K562 (cell line): Measurements from ENCODE around the gene CBX1. TPM values are rescaled to one million over a fixed set of nuclear protein-coding genes. Genes with fewer than 3 reads are reported as not detected.

Experiments
- CREBBP ChIP-seq: IDR thresholded peaks from one replicate; pipeline ENCODE4 v1.6.1; 2012; ENCODE audit warnings: low read depth, mild to moderate bottlenecking, control low read depth, inconsistent platforms, low read length
- CTCF ChIP-seq, 3 experiments: IDR thresholded peaks in 2 of 3; conservative IDR thresholded peaks in 1 of 3; 2 replicates each; pipeline ENCODE4 v1.5.1; 2011 to 2012; ENCODE audit warnings: low read length in 3 of 3, mild to moderate bottlenecking in 3 of 3, control low read depth in 2 of 3, improper control_type of control experiment in 1 of 3, inconsistent platforms in 1 of 3, low read depth in 1 of 3, mixed read lengths in 1 of 3, moderate library complexity in 1 of 3; ENCODE audit not compliant: insufficient read depth in 2 of 3
- DDX20 ChIP-seq: fragments of 450-650 bp; IDR thresholded peaks from 2 replicates; pipeline ENCODE4 v1.6.1; 2016; ENCODE audit warnings: missing genetic modification characterization, low read depth, mild to moderate bottlenecking, missing compliant biosample characterization, moderate library complexity
- FOXA3 ChIP-seq, 2 experiments: fragments of 450-650 bp in 1 of 2; sonication (generic) in 1 of 2; formaldehyde crosslinking; IDR thresholded peaks in 1 of 2; conservative IDR thresholded peaks in 1 of 2; 2 replicates each; pipeline versions ENCODE4 v1.4.0 to v1.8.0; 2020 to 2022; ENCODE audit warnings: mild to moderate bottlenecking in 2 of 2, missing genetic modification reagents in 1 of 2
- FOXP1 ChIP-seq: sonication (generic); formaldehyde crosslinking; IDR thresholded peaks from 2 replicates; pipeline ENCODE4 v1.8.0; 2022; ENCODE audit warnings: mild to moderate bottlenecking, missing genetic modification reagents
- HSF4 ChIP-seq: fragments of 250-450 bp; sonication (Bioruptor Pico); IDR thresholded peaks from 2 replicates; pipeline ENCODE4 v2.1.2; 2022; ENCODE audit warnings: mild to moderate bottlenecking, moderate library complexity, borderline replicate concordance
- JUN ChIP-seq, 2 experiments: sonication (generic) in 1 of 2; formaldehyde crosslinking in 1 of 2; IDR thresholded peaks; 2 replicates each; pipeline versions ENCODE4 v1.6.1 to v1.8.0; 2012 to 2022; ENCODE audit warnings: borderline replicate concordance in 2 of 2, mild to moderate bottlenecking in 2 of 2, improper control_type of control experiment in 1 of 2, low read depth in 1 of 2, low read length in 1 of 2, missing genetic modification reagents in 1 of 2
- KDM1A ChIP-seq, 2 experiments: fragments of 450-650 bp; IDR thresholded peaks; 2 replicates each; pipeline ENCODE4 v1.6.1; 2016; ENCODE audit warnings: mild to moderate bottlenecking in 2 of 2
- MAFK ChIP-seq: IDR thresholded peaks from 2 replicates; pipeline ENCODE4 v1.6.1; 2011; ENCODE audit warnings: low read length, improper control_type of control experiment
- MIER1 ChIP-seq: fragments of 450-650 bp; IDR thresholded peaks from 2 replicates; pipeline ENCODE4 v1.6.1; 2016; ENCODE audit warnings: antibody characterized with exemption, mild to moderate bottlenecking, low read depth
- MYC ChIP-seq, 2 experiments: fragments of 250-450 bp in 1 of 2; sonication (Bioruptor Pico) in 1 of 2; IDR thresholded peaks; 2 replicates each; pipeline versions ENCODE4 v1.5.1 to v1.6.1; 2012 to 2021; ENCODE audit warnings: low read depth in 2 of 2, borderline replicate concordance in 1 of 2, improper control_type of control experiment in 1 of 2, low read length in 1 of 2, mild to moderate bottlenecking in 1 of 2, moderate library complexity in 1 of 2
- NUFIP1 ChIP-seq: fragments of 450-650 bp; IDR thresholded peaks from 2 replicates; pipeline ENCODE4 v1.6.1; 2018; ENCODE audit not compliant: partially characterized antibody
- SAFB ChIP-seq: fragments of 200-400 bp; formaldehyde crosslinking; IDR thresholded peaks from 2 replicates; pipeline ENCODE4 v1.6.1; 2017; ENCODE audit warnings: low read depth, low read length, borderline replicate concordance
- SETDB1 ChIP-seq: IDR thresholded peaks from one replicate; pipeline ENCODE4 v1.6.1; 2012; ENCODE audit warnings: low read length, control low read depth, inconsistent platforms
- TRIM28 ChIP-seq: fragments of 450-650 bp; IDR thresholded peaks from 2 replicates; pipeline ENCODE4 v1.6.1; 2017
- ZKSCAN8 ChIP-seq: fragments of 200-800 bp; sonication (Bioruptor generic); IDR thresholded peaks from 2 replicates; pipeline ENCODE4 v1.6.1; 2016; ENCODE audit warnings: missing genetic modification characterization, missing compliant biosample characterization
- ZNF274 ChIP-seq: IDR thresholded peaks from 2 replicates; pipeline ENCODE4 v1.6.1; 2011; ENCODE audit warnings: low read depth, mild to moderate bottlenecking, low read length, moderate library complexity, borderline replicate concordance
- ZNF431 ChIP-seq: sonication (generic); formaldehyde crosslinking; IDR thresholded peaks from 2 replicates; pipeline ENCODE4 v1.8.0; 2022; ENCODE audit warnings: mild to moderate bottlenecking, missing genetic modification reagents
- ZNF511 ChIP-seq: sonication (generic); formaldehyde crosslinking; IDR thresholded peaks from 2 replicates; pipeline ENCODE4 v1.8.0; 2022; ENCODE audit warnings: mild to moderate bottlenecking, missing genetic modification reagents
- polyA plus RNA-seq, 8 experiments: library from polyadenylated mRNA; depleted of rRNA in 4 of 8; stranded (reverse) in 5 of 8; unstranded in 3 of 8; fragments of >200 nt; fragmentation: Nextera tagmentation in 2 of 8; fragmentation: Illumina TruSeq in 1 of 8; extraction: Ambion mirVana in 2 of 8; extraction: Trizol in 1 of 8; gene quantifications; 2 replicates each; pipeline versions ENCODE4 v1.2.1 to v1.2.3, GENCODE V29; 2011 to 2014; ENCODE audit warnings: inconsistent platforms in 1 of 8, missing spikeins in 1 of 8
- total RNA-seq, 7 experiments: library from RNA; depleted of rRNA in 6 of 7; stranded (reverse); fragments of >200 nt in 6 of 7; fragmentation: Illumina TruSeq in 2 of 7; extraction: Trizol in 2 of 7; gene quantifications; 2 replicates each; pipeline versions ENCODE4 v1.2.1 to v1.2.3, GENCODE V29; 2011 to 2021; ENCODE audit warnings: low replicate concordance in 1 of 7
- TF ChIP-seq, protein P1 (sequence below): fragments of 450-650 bp; IDR thresholded peaks from 2 replicates; pipeline ENCODE4 v1.6.1; 2014; ENCODE audit warnings: low read depth, mild to moderate bottlenecking, moderate library complexity, borderline replicate concordance
- TF ChIP-seq, protein P2 (sequence below): fragments of 450-650 bp; IDR thresholded peaks from 2 replicates; pipeline ENCODE4 v1.6.1; 2016; ENCODE audit warnings: antibody characterized with exemption

Gene CBX1
- total and polyA plus RNA-seq, 9 of the 15 experiments (the other 6 are each of a cell fraction or from before 2014, with no cell fraction given), result 10.6 to 95.7 (median 52.7) TPM

DNA sequence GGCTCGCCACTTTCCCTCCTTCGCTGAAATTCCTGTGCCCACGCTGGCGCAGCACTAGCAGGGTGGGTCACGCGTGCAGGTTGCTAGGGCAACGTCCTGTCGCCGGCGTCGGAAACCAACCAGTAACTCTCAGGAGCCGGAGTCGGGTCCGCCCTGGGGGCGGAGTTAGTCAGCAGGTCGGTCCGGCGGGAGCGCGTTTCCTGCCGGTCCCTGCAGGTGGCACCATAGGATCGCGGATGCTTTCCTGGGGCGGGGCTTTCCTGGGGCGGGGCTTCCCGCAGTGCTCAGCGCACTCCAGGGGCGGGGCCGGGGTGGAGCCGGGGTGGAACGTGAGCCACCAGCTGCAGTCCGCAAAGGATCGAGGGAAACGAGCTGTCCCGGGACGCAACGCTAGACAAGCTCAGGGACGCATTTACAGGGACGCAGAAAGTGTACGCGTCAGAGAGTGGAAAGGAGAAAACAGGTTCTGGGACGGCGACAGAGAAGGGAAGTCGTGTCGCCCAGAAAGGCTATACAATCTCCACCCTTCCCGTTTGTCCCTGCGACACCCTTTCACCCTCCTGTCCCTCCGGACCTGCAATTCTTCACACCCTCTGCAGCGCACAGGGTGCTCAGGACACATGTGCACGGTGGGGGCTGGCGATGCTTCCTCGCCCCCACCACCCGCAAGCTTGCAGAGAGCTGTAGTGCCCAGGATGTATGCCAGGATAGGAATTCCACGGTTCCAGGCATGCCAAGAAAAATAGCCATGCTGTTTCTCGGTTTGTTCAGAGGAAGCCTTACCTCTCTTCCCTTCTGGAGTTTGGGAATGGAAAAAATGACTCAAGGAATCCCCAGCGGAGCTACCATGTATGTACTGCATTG is 76.0 kb downstream of the CBX1 start (continued):
- TF ChIP-seq CREBBP (no peak), SETDB1 (no peak), FOXA3 (CRISPR knock-in tag; conservative IDR thresholded peaks at IDR 0.05 in 1 of 2, IDR thresholded peaks at IDR 0.05 in 1 of 2) (0 out of 4 replicates have a peak, but pooled peaks of 1 of the 2 experiments have one; percentile 28), ZNF511 (no peak), KDM1A (IDR thresholded peaks at IDR 0.05) (no peak), MAFK (0 out of 2 replicates have a peak, but pooled peaks have one; percentile 27), NUFIP1 (no peak), JUN (IDR thresholded peaks at IDR 0.05; ENCODE audit: borderline replicate concordance, low read depth, low read length) (no peak), JUN (CRISPR knock-in tag; IDR thresholded peaks at IDR 0.05; ENCODE audit: borderline replicate concordance) (no peak), ZNF274 (no peak), ZKSCAN8 (CRISPR knock-in tag) (no peak), DDX20 (tag) (no peak), HSF4 (CRISPR knock-in tag) (no peak), MYC (IDR thresholded peaks at IDR 0.05; ENCODE audit: low read depth, low read length) (0 out of 2 replicates have a peak, but pooled peaks have one; percentile 17), MYC (CRISPR knock-in tag; IDR thresholded peaks at IDR 0.05; ENCODE audit: borderline replicate concordance, low read depth) (no peak), FOXP1 (CRISPR knock-in tag) (peak; percentile 85; the same call in 1 of the 2 replicates), MIER1 (no peak), ZNF431 (CRISPR knock-in tag) (no peak), SAFB (no peak), TRIM28 (no peak), CTCF (IDR thresholded peaks at IDR 0.05 in 2 of 3, conservative IDR thresholded peaks at IDR 0.05 in 1 of 3; ENCODE audit: insufficient read depth in 2 of 3, low read depth in 1 of 3, low read length in 3 of 3) (peak; percentile 83 to 96 (median 91))
- TF ChIP-seq, protein P1, sequence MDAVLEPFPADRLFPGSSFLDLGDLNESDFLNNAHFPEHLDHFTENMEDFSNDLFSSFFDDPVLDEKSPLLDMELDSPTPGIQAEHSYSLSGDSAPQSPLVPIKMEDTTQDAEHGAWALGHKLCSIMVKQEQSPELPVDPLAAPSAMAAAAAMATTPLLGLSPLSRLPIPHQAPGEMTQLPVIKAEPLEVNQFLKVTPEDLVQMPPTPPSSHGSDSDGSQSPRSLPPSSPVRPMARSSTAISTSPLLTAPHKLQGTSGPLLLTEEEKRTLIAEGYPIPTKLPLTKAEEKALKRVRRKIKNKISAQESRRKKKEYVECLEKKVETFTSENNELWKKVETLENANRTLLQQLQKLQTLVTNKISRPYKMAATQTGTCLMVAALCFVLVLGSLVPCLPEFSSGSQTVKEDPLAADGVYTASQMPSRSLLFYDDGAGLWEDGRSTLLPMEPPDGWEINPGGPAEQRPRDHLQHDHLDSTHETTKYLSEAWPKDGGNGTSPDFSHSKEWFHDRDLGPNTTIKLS, result peak; percentile 13; the same call in 1 of the 2 replicates
- TF ChIP-seq, protein P2, sequence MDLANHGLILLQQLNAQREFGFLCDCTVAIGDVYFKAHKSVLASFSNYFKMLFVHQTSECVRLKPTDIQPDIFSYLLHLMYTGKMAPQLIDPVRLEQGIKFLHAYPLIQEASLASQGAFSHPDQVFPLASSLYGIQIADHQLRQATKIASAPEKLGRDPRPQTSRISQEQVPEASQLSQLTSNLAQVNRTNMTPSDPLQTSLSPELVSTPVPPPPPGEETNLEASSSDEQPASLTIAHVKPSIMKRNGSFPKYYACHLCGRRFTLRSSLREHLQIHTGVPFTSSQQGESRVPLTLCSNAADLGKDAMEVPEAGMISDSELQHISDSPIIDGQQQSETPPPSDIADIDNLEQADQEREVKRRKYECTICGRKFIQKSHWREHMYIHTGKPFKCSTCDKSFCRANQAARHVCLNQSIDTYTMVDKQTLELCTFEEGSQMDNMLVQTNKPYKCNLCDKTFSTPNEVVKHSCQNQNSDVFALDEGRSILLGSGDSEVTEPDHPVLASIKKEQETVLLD, result peak; percentile 48; the same call in 1 of the 2 replicates
